Inflammatory macrophage treated with lipopolysaccharide for 4 hours (primary cell): ENCODE data around the gene CFP.
"Not testable (repeated sequence)": the region's sequence is repeated elsewhere in the genome, so short reads cannot be mapped to it uniquely, and the experiment has no call there.

ENCODE experiments used
- DNase-seq: peaks from one replicate; pipeline ENCODE4 v3.0.0-alpha.2; 2020

Gene CFP

DNA sequence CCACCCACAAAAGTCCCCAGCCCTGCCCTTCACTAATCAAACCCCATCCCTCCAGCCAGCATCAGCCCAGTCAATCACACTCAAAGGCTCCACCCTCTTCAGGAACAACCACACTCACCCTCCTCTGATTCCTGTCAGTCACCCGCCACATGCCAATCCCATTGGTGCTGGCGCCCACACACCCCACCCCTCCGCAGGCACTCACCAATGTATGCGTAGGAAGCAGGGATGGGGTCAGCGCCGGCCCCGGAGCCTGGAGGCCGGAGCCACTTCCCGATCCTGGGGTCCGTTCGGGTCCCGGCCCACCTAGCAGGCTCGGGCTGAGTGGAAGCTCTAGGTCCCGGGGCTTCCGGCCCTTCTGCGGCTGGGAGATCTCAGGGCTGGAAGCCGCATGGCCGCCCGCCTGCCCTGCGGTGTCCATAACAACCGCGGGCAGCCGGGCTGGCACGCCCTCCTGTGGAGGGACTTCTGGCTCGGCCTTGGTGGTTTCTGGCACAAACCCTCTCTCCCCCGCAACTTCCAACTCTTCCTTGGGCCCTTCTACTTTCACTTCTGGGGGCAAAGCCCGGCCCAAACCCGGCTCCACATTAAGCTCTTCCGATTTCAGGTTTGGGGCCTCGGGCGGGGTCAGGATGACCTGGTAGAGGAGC is 7.9 kb upstream of the CFP start:
- peak; percentile 80 for DNase-seq

DNA sequence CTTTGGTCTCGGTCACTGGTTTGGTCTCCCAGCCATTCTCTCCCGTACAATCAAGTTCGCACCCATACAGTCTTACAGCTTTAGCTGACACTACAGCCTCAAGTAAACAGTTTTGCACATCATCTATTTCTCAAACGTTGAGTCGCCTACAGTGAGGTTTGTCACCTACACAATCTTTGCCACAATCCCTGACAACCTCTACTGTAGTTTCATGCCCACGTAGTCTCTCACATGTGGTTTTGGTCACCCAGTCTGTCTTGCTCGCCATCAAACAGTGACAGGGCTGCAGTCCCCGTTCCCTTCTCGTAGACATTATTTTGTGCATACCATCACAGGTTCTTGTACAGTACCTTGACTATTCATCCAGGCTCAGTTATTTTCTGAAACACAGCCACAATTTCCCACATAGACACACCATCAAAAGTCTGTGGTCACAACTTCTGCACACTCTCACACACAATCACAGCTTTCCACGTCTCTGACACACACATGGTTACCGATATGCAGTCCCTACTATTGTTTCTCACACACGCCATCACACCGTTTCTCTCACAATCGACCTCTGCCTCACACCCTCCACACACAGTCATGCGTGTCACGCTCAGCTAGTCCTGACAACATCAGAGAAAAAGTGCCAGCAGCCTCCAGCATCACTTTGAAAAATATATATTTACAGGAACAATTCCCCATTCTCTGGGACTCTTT is 5.3 kb upstream of the CFP start:
- DNase-seq: no peak

DNA sequence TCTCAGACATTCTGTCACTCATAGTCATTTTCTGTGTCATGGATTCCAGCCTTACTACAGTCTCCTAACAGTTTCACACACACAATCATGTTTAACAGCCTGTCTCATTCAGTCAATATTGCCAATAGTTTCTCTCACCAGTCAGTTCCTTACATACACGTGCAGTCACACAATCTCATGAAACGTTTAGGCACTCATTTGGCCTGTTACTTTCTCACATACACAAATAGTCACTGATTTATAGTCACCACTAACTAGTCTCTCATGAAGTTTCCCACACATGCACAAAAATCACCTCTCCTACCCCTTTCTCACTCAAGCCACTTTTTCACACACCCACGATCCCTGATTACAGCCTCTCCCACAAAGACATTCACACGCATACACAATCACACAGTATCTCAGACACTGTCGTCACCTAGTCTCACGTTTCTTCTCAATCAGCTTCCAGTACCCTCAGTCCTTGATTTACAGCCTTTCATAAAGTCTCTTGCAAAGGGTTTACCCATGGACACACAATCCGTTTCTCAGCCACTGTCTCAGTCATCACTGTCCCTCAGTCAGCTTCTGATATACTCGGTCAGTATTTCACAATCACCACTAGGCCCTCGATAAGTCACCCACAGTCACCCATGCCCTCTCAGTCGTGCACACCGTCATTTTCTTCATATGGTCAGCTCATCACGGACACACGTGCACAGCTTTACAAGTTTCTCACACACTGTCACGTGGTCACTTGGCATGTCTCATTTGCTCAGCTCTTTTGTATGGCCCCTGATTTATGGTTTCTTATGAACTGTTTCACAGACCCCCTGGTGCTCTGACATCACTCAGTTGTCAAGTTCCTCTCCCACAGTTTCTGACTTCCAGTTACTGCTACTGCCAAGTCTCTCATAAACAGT is 4.2 kb upstream of the CFP start:
- peak; percentile 83 for DNase-seq

DNA sequence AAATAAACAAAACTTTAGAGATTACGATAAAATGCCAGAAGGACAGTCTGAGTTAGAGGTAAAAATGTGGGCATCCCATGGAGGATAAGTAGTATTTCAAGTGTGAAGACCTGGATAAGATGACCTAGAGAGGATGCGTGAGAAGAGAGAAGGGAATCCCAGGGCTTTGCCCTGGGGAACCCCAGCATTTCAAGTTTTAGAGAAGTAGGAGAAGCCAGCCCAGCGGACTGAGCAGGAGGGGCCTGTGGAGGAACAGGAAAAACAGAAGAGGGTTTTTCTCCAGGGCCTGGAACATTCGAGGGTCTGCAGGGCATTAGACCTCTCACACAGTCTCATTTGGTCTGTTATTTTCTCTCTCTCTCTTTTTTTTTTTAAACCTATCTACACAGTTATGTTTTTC is 2.9 kb upstream of the CFP start:
- DNase-seq: peak; percentile 82

DNA sequence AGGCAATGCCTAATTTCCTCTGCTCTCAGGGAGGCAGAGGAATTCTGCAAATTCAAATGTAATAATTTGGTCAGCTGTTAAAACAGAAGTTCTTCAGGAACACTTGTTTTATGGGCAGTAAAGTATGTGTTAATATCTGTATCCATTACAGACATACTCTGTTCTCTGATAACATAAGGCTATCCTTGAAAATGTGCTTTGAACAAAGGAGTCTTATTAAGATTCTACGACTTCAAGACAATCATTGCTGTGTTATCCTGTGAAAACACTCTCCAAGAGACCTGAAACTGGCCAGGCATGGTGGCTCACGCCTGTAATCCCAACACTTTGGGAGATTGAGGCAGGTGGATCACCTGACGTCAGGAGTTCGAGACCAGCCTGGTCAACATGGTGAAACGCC is 1.9 kb upstream of the CFP start:
- DNase-seq: no peak

DNA sequence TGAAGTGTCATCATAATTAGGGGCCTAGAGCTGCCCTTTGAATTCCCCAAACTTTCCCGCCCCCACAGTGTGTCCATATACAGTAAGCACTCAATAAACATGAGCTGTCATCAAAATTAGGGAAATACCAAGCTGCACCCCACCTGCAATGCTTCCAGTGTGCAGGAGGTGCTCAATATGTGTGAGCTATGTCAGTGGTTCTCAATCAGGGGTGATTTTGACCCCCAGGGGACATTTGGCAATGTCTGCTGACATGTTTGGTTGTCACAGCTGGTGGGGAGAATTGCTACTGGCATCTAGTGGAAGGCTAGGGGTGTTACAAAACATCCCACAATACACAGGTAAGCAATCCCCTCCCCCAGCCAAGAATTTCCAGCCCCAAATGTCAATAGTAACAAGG is 748 bp downstream of the CFP start:
- DNase-seq: peak; percentile 23

DNA sequence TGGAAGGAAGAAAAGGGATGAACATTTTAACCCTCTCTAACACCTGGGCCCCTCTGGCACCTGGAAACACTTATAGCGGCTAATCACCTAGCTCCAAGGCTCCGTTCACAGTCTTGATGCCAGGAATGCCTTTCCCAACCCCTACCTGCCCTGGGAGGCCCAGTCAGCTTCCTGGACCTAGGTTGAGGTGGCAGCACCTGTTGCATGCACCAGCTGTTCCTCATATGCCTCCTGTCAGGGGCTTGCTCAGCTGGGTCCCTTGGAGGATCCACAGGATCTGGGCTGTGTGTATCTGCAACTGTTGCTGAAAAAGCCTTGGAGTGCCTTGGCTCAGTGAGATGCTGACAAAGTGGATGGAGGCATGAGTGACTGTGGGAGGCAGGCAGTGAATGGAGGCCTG is 4.4 kb downstream of the CFP start:
- DNase-seq: no peak

DNA sequence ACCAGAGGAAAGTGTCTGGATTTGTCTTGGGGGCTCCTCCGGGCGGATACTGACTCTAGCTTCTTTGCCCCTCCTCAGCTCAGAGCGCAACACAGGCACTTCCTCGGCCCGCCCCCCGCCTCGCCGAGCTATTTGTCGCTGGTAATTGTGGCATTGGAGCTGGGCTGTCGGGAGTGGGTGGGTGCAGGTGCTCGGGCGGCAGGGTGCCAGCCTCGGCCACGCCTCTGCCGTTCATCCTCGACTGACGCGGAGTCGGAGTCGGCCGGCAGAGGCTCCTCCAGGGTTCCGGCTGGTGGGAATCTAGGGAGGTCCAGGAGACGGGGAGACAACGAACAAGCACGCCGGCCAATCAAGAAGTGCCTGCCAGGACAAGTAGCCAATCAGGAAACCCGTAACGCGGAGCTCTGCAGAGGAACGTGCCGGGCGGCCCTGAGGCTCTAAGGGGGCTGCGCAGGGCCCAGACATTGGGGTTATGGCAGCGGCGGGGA is 6.1 kb downstream of the CFP start:
- DNase-seq: peak; percentile 55

DNA sequence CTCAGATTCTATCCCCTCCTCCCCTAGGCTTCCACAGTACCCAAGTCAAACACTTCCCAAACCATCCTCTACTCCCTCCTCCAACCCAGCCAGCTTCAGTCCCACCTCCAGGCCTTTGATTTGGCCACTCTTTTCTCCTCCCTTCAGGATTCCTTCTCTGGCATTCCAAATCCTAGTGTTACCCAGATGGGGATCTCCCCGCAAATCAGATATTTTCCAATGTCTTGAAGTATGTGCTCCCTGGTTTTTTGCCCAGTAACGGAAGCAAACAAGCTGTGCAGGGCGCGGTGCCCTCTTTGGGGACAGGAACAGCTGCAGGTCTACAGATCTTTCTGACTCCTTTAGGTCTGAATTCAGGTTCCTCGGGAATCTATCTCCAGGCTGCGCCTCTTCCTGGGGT is 7.9 kb downstream of the CFP start:
- DNase-seq: no peak

DNA sequence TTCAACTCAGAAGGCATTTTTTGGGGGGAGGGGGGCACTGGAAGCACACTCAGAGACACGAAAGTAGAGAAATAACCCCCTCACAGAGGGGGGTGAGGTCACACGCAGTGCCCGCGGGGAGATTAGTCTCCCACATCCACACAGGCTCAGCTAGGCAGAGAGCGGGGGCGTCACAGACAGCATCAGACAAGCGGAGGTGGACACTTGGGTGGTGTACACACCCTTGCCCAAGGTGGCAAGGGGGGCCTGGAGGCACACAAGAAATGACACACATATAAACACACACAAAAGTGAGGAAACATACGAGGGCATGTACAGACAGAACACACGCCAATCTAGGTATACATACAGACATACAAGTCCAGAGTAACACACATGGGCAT is 9.4 kb downstream of the CFP start:
- no peak for DNase-seq

DNA sequence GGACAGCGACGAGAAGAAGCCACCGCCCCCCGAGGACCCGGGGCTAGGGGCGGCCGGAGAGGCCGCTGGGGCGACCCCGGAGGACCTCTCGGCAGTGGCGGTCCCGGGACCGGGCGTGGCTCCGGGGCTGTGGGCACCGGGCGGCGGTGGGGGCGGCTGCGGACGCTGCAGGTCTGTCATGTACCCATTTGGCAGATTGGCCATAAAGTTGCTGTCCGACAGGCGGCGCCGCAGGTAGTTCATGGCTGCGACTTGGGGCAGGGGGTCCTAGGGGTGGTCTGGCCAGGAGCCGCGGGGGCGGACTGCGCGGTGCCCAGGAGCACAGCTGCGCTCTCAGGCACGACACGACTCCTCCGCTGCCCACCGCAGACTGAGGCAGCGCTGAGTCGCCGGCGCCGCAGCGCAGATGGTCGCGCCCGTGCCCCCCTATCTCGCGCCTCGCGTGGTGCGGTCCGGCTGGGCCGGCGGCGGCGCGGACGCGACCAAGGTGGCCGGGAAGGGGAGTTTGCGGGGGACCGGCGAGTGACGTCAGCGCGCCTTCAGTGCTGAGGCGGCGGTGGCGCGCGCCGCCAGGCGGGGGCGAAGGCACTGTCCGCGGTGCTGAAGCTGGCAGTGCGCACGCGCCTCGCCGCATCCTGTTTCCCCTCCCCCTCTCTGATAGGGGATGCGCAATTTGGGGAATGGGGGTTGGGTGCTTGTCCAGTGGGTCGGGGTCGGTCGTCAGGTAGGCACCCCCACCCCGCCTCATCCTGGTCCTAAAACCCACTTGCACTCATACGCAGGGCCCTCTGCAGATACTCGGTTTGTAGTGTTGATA is 10.0 kb downstream of the CFP start, which contains the start of gene SYN1:
Gene SYN1, minus strand, starts transcription at position 372 of the 817 bp plus-strand sequence. Its CDS starts 129 bp downstream, at position 243.
- peak; percentile 75 for DNase-seq

DNA sequence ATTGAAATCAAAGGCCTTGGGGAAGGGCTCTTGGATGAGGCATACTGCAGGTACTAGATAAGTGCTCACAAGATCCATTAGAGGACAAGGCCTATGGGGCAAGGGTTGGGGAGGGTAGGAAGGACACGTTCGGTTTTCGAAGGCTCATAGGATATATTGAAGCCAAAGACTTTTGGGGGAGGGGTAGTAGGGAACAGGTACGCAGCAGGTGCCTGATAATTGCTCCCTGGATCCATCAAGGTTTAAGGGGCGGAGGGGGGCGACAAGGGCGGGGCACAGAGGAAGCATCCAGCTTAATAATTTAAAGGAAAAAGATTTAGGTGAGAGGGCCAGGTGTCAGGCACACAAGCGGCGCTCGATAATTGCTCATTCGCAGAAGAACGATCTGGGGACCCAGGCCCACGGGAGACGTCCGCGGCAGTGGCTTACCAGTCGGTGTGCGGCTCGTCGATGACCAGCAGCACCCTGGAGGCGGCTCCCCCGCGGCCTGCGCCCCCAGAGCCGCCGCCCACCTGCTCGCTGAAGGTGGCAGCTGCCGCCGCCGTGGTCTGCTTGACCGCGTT is 10.7 kb downstream of the CFP start:
- DNase-seq: no peak

DNA sequence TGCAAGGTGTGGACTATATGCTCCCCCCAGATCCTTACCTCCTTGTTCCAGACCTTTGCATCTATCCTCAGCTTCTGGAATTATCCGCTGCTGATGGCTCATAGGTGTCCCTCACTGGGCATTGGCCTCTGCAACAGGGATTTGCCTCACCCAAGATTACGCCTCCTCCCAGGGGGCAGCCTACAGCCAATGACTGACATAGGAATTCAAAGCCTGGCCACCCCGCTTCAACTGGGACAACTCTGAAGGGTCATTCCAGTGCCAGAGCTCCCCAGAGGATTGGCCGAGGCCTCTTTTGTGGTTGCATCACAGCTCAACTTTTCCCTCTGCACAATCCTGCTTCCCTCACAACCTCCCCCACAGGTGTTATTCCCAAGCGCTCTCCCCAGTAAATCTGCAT is 15.1 kb downstream of the CFP start:
- no peak for DNase-seq

DNA sequence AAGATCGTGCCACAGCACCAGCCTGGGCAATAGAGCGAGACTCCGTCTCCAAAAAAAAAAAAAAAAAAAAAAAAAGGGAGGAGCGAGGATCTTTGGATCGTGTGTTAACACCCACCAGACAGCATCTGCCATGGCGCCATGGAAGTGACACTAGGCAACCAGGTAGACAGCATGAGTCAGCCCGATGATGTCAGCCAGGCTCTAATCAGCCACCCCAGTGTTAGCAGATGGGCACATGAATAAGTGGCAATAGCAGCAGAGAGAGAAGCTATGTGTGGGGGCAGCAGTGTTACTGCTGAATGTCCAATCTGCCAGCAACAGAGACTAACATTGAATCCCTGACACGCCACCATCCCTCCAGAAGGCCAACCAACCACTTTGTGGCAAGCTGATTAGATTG is 16.6 kb downstream of the CFP start:
- DNase-seq: no peak

DNA sequence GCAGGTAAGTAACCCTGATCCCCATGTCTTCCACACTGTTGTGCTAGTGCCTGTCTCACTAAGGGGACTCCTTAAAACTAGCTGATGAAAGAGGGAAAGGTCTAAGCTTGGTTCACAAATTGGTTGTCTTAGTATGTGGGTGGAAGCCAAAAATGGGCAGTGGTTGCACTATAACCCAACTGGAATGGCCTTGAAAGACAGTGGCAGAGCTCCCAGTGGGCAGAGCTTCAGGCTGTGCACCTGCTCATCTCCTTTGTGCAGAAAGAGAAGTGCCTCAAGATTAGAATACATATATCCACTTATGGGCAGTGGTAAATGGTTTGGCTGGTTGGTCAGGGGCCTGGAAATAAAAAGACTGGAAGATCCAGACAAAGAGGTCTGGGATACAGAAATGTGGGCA is 17.3 kb downstream of the CFP start:
- no peak for DNase-seq

DNA sequence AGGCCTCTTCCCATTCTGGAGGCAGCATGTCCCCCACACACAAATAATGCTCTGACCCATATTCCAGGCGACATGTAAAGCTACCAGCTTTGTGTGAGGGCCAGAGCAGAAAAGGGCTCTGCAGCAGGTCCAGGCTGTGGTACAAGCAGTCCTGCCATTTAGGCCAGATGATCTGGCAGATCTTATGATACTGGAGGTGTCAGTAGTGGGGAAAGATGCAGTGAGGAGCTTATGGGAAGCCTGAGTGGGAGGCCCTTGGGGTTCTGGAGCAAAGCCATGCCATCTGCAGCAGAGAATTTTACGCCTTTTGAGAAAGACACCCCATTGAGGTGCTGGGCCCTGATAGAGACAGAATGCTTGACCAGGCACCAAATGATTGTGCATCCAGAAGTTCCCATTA is 17.8 kb downstream of the CFP start:
- no peak for DNase-seq

DNA sequence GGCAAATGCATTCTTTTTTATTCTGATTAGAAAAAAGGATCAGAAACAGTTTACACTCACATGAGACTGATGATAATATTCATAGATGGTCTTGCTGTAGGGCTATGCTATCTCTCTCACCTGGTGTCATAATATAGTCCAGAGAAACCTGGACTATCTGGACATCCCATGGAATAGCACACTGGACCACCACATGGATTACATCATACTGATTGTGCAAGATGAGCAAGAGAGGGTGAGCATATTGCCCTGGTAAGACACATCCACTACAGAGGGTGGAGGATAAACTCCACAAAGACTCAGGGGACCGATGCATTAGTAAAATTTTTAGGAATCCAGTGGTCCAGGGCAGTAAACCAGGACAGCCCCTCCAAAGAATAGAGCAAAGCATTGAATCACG is 18.2 kb downstream of the CFP start:
- DNase-seq: no peak

DNA sequence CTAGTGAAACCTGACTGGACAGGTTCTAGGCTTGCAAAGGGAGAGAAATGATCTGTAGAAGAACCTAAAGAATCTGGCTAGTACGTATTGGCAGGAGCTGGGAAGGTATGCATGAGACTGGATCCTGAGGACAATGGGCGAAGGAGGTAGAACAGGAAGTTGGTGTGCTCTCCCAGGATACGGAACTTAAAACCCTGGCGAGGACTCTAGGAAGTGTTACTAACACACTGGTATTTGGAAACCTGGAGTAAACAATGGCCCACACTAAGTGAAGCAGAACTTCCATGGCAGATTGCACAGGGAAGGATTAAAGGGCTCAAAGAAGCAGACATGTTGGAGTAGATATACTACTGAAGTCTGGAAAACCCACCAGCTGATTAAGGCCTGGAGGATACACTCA is 19.2 kb downstream of the CFP start:
- DNase-seq: peak; percentile 34

DNA sequence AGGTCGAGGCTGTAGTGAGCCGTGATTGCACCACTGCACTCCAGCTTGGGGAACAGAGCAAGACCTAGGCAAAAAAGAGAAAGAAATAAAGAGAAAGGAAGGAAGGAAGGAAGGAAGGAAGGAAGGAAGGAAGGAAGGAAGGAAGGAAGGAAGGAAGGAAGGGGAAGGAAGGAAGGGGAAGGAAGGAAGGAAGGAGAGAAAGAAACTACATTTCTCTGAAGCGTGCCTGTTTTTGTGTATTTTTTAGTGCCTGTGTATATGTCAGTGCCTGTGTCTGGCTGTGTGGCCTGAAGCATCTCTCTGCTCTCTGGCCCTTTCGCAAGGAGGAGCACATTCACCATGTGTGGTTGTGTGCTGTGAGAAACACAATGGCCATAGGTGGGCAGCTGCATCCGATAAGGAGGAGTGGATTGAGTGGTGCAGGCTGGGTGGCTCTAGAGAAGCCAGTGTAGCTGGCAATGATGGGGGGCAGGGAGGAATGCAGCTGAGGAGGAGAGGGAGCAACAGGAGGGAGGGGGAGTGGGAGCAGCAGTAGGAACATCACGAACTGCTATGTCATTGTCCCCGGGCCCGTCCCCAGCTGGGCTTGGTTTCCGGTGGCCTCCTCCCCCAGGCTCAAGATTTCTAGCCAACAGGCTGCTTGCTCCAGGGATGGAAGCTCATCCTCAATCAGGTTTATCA is 21.5 kb downstream of the CFP start:
- DNase-seq: no peak

DNA sequence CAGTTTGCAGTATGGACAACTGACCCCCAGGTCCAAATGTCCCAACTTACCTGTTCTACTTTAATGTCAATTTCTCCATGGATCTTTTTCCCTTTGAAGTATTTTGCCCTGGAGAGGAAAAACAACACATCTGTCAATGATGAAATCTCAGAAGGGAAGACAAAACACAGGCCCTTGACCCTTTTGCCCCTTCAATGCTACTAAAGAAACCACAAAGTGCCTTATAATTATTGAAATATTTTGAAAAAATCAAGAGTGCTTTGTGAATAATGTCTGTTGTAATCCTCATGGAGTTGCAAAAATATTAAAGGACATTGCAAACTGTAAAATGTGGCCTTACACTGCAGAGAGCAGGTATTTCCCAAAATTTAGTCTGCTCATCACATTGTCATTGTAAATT is 22.6 kb downstream of the CFP start:
- DNase-seq: no peak

DNA sequence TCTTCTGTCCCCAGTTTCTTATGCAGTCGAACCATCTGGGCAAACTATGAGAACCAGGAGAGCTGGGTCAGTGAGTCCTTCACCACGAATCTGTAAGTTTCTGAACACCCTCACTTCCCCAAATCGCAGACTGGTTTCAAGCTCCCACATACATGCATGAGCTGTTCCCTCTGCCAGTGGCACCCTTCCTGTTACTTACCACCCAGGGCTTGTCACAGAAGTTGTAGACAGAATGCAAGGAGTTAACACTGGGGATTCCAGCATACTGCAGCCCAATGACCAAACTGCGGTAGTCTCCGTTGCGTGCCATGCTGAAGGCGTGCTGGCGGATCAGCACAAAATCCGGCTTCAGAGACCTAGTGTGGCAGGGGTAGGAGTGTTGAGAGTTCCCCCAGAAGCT is 24.7 kb downstream of the CFP start:
- DNase-seq: peak; percentile 69

DNA sequence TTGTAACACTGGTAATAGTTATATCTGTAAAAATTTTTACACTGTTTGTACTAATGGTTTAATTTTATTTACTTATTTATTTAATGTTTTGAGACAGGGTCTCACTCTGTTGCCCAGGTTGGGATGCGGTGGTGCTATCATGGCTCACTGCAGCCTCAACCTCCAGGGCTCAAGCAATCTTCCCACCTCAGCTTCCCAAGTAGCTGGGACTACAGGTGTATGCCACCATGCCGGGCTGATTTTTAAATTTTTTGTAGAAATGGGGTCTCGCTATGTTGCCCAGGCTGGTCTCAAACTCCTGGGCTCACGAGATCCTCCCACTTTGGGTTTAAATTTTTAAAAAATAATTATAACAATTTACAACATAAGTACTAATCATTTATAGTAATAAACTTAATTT is 26.6 kb downstream of the CFP start:
- DNase-seq: not testable (repeated sequence)
